CD14-positive monocyte (primary cell): ENCODE results near the gene MRPL49. TPM values are rescaled to one million over a fixed set of nuclear protein-coding genes. Genes with fewer than 3 reads are reported as not detected.

Experiments
- DNase-seq, 3 donors: peaks; one replicate each; pipeline ENCODE4 v3.0.0-alpha.2; 2011 to 2022
- H2AFZ ChIP-seq: 2 replicates; pipeline ENCODE4 v1.6.0; 2012; ENCODE audit warnings: mild to moderate bottlenecking, low read depth, low read length, inconsistent platforms; ENCODE audit not compliant: insufficient read depth, poor library complexity, severe bottlenecking
- H3K27ac ChIP-seq, 2 donors: 1 replicate in 1 of 2; 2 replicates in 1 of 2; pipeline ENCODE4 v1.5.1; 2012 to 2013; ENCODE audit warnings: low read length in 2 of 2, control low read depth in 1 of 2, inconsistent platforms in 1 of 2, low read depth in 1 of 2, mild to moderate bottlenecking in 1 of 2
- H3K27me3 ChIP-seq, 2 donors: one replicate each; pipeline versions ENCODE4 v1.6.0 to v1.6.1; 2011 to 2013; ENCODE audit warnings: low read length in 2 of 2; ENCODE audit not compliant: control insufficient read depth in 2 of 2, insufficient read depth in 2 of 2
- H3K36me3 ChIP-seq, 2 donors: replicated peaks in 1 of 2; 1 replicate in 1 of 2; 2 replicates in 1 of 2; pipeline versions ENCODE4 v1.5.1 to v1.6.1; 2012 to 2013; ENCODE audit warnings: low read length in 2 of 2, control low read depth in 1 of 2, inconsistent platforms in 1 of 2, mild to moderate bottlenecking in 1 of 2; ENCODE audit not compliant: insufficient read depth in 2 of 2, control insufficient read depth in 1 of 2
- H3K4me1 ChIP-seq, 2 donors: 1 replicate in 1 of 2; 2 replicates in 1 of 2; pipeline versions ENCODE4 v1.5.1 to v1.6.1; 2012 to 2013; ENCODE audit warnings: low read length in 2 of 2, control low read depth in 1 of 2, inconsistent platforms in 1 of 2, mild to moderate bottlenecking in 1 of 2, moderate library complexity in 1 of 2; ENCODE audit not compliant: insufficient read depth in 2 of 2, control insufficient read depth in 1 of 2
- H3K4me2 ChIP-seq: replicated peaks from 2 replicates; pipeline ENCODE3; 2012; ENCODE audit warnings: low read length, moderate library complexity, mild to moderate bottlenecking; ENCODE audit not compliant: poor library complexity, severe bottlenecking; ENCODE audit errors: extremely low read depth
- H3K4me3 ChIP-seq, 3 experiments: fragments of 200-600 bp in 1 of 3; sonication (generic) in 1 of 3; replicated peaks in 1 of 3; 1 replicate in 2 of 3; 2 replicates in 1 of 3; pipeline ENCODE4 v1.5.1; 2011 to 2013; ENCODE audit warnings: low read length in 3 of 3, mild to moderate bottlenecking in 3 of 3, control low read depth in 2 of 3, low read depth in 2 of 3, inconsistent platforms in 1 of 3, moderate library complexity in 1 of 3
- H3K79me2 ChIP-seq: 2 replicates; pipeline ENCODE4 v1.6.0; 2012; ENCODE audit warnings: mild to moderate bottlenecking, control low read depth, inconsistent platforms, low read length, moderate library complexity; ENCODE audit not compliant: insufficient read depth
- H3K9ac ChIP-seq: 2 replicates; pipeline ENCODE4 v1.6.0; 2017; ENCODE audit warnings: low read length, mild to moderate bottlenecking; ENCODE audit not compliant: insufficient read depth, poor library complexity, severe bottlenecking
- H3K9me3 ChIP-seq, 2 donors: replicated peaks in 1 of 2; 1 replicate in 1 of 2; 2 replicates in 1 of 2; pipeline versions ENCODE4 v1.5.1 to v1.6.1; 2012 to 2013; ENCODE audit warnings: low read length in 2 of 2, control low read depth in 1 of 2; ENCODE audit not compliant: control insufficient read depth in 1 of 2, insufficient read depth in 1 of 2
- H4K20me1 ChIP-seq: 2 replicates; pipeline ENCODE4 v1.6.0; 2012; ENCODE audit warnings: mild to moderate bottlenecking, low read length, control low read depth, moderate library complexity; ENCODE audit not compliant: insufficient read depth
- H3K27ac Mint-ChIP-seq, 7 donors: one replicate each; pipeline ENCODE4 v1.8.0; 2020; ENCODE audit warnings: mild to moderate bottlenecking in 7 of 7, mixed read lengths in 7 of 7, moderate library complexity in 6 of 7, inconsistent platforms in 2 of 7
- H3K27me3 Mint-ChIP-seq, 3 donors: one replicate each; pipeline ENCODE4 v1.8.0; 2021 to 2022; ENCODE audit warnings: low read depth in 3 of 3, mild to moderate bottlenecking in 3 of 3, mixed read lengths in 3 of 3, moderate library complexity in 3 of 3, inconsistent platforms in 1 of 3
- H3K36me3 Mint-ChIP-seq, 2 donors: one replicate each; pipeline ENCODE4 v1.8.0; 2020; ENCODE audit warnings: mixed read lengths in 2 of 2, inconsistent platforms in 1 of 2, mild to moderate bottlenecking in 1 of 2
- H3K4me1 Mint-ChIP-seq: one replicate; pipeline ENCODE4 v1.8.0; 2020; ENCODE audit warnings: mild to moderate bottlenecking, mixed read lengths
- H3K4me3 Mint-ChIP-seq, 2 donors: one replicate each; pipeline ENCODE4 v1.8.0; 2020; ENCODE audit warnings: mild to moderate bottlenecking in 2 of 2, mixed read lengths in 2 of 2, moderate library complexity in 1 of 2
- H3K9me3 Mint-ChIP-seq, 7 donors: one replicate each; pipeline ENCODE4 v1.8.0; 2020 to 2022; ENCODE audit warnings: mixed read lengths in 7 of 7, mild to moderate bottlenecking in 6 of 7, moderate library complexity in 6 of 7, inconsistent platforms in 2 of 7
- CTCF ChIP-seq: fragments of 200-600 bp; IDR thresholded peaks from one replicate; pipeline ENCODE4 v1.8.0; 2022; ENCODE audit warnings: antibody characterized with exemption, mild to moderate bottlenecking
- WGBS: methylation state at CpG from one replicate; pipeline ENCODE4 v1.1.5; 2013; ENCODE audit warnings: missing lambda C conversion rate; ENCODE audit not compliant: insufficient coverage; 5-methylcytosine and 5-hydroxymethylcytosine counted together
- intact Hi-C, 2 donors: fragments of 100-400 bp; cut with micrococcal nuclease; formaldehyde crosslinking; loops; one replicate each; pipeline versions ENCODE4 v1.15.0 to v1.15.1; 2023
- polyA plus RNA-seq, 3 donors: library from polyadenylated mRNA; depleted of rRNA in 1 of 3; unstranded in 2 of 3; stranded (reverse) in 1 of 3; fragments of 300-500 nt in 2 of 3; fragments of >200 nt in 1 of 3; fragmentation: Illumina TruSeq in 2 of 3; gene quantifications; 1 replicate in 2 of 3; 2 replicates in 1 of 3; pipeline ENCODE4 v1.2.3, GENCODE V29; 2012 to 2021

MRPL49 gene
- polyA plus RNA-seq, 3 donors: 19.8 to 33.9 (median 32.7) TPM

GRCh38 chr11:65169164-65169641 is 47.1 kb downstream of the MRPL49 start:
- H3K79me2 ChIP-seq: no peaks in the 10 kb centered on the region
- peak overlapping the region; percentile 93 for H2AFZ ChIP-seq
- no peak overlapping the region for H3K4me3 Mint-ChIP-seq
- peak overlapping the region; percentile 0 to 89 (median 66) for H3K27ac Mint-ChIP-seq
- no peaks in the 10 kb centered on the region for H3K36me3 ChIP-seq
- H3K9me3 Mint-ChIP-seq: no peaks in the 10 kb centered on the region
- no peak for DNase-seq
- 13% methylated on average over 3 of the region's 11 CpGs for WGBS
- intact Hi-C loops: no loop called here
- peak overlapping the region; percentile 13 for H3K9ac ChIP-seq
- H3K4me2 ChIP-seq: no peak overlapping the region
- peaks cover 11% of the 10 kb centered on the region for H3K4me1 Mint-ChIP-seq
- H3K27me3 Mint-ChIP-seq: peaks cover 1 to 8% (median 2%) of the 10 kb centered on the region in 3 donors
- no peak for TF ChIP-seq CTCF
- H3K9me3 ChIP-seq: no peaks in the 10 kb centered on the region
- H4K20me1 ChIP-seq: no peaks in the 10 kb centered on the region
- no peaks in the 10 kb centered on the region for H3K27me3 ChIP-seq
- H3K4me1 ChIP-seq: peaks cover 5 to 6% of the 10 kb centered on the region in 2 donors
- no peaks in the 10 kb centered on the region for H3K36me3 Mint-ChIP-seq
- no peak overlapping the region for H3K4me3 ChIP-seq
- H3K27ac ChIP-seq: no peak overlapping the region

GRCh38 chr11:65170058-65170534 is 48.0 kb downstream of the MRPL49 start, which contains the start of gene SPDYC:
Gene SPDYC, plus strand, starts transcription at chr11:65170233. Its CDS starts 1,125 bp downstream, at chr11:65171358.
- Mint-ChIP-seq H3K4me1 (peaks cover 11% of the 10 kb centered on the region), H3K4me3 (no peak within 1 kb of the TSS), H3K27ac (peak within 1 kb of the TSS; percentile 0 to 89 (median 66)), H3K9me3 (no peaks in the 10 kb centered on the region), H3K27me3 (peaks cover 1 to 7% (median 2%) of the 10 kb centered on the region in 3 donors), H3K36me3 (no peaks in the 10 kb centered on the region)
- no peak for DNase-seq
- Histone ChIP-seq H3K4me1 (peaks cover 5 to 6% of the 10 kb centered on the region in 2 donors), H3K27ac (no peak within 1 kb of the TSS), H2AFZ (peak within 1 kb of the TSS; percentile 93), H3K4me3 (no peak within 1 kb of the TSS), H3K79me2 (no peaks in the 10 kb centered on the region), H3K9ac (peak within 1 kb of the TSS; percentile 13), H4K20me1 (no peaks in the 10 kb centered on the region), H3K4me2 (no peak within 1 kb of the TSS), H3K36me3 (no peaks in the 10 kb centered on the region), H3K9me3 (no peaks in the 10 kb centered on the region), H3K27me3 (no peaks in the 10 kb centered on the region)
- 98% methylated on average over 14 of the region's 21 CpGs for WGBS
- no peak for TF ChIP-seq CTCF
- intact Hi-C loops: loop anchor here in 1 of 2 donors (5.0 kb wide), 1 partner anchor 228 kb away; no protein-coding TSS in a partner anchor
